GM18507 (cell line): ENCODE results near the gene H6PD.

Experiments used
- DNase-seq: peaks from one replicate; pipeline ENCODE4 v3.0.0; 2011; ENCODE audit warnings: low read depth; ENCODE audit not compliant: insufficient read length; ENCODE audit errors: extremely low spot score
- FAIRE-seq: peaks from 2 replicates; lab custom pipeline; 2011; peaks lifted over from hg19 to GRCh38; lab: Jason Lieb, UNC

The H6PD gene

DNA sequence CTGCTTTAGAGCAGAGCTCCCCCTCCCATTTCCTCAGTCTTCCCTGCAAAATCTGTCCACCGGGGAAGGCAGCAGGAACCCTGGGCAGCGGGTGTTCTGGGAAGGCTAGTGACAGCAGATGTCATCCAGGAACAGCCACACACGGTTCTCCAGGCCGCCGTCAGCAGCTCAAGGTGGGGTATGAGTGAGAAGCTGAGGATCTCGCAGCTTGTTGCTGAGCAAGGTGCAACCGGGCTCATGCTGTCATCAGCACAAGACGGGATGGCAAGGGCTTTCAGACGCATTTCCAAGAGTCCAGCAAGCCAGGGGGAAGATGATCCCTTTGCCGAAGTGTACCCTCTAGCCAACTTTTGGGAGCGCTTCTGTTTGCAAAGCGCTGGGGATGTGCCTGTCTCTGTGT is 35.1 kb downstream of the H6PD start:
- DNase-seq: no peak
- FAIRE-seq: no peak

- FAIRE-seq: no peak
These were observed 35.8 kb downstream of the H6PD start for GRCh38 chr1:9270290-9270883.

DNA sequence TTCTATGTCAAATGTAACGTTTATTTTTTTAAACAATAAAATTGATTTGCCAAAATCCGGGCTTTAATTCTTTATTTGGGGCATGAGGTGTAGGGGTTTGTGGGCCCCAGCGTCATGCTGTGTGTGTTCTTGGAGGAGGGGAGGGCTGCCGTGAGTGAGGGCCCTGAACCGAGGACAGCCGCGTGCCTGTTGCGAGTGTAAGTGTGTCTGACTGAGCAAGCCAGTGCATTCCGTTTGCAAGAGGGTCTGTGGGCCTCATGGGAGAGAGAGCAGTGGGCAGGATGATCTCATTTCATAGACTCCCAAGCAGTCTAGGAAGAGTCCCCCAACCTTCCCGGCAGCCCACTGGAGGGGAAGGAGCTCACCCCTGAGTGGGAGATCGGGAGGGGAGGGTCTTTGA is 36.7 kb downstream of the H6PD start:
- FAIRE-seq (no peak), DNase-seq (no peak)

More at GRCh38 chr1:9270290-9270883, 35.8 kb downstream of the H6PD start:
- DNase-seq: no peak

GRCh38 chr1:9271861-9272595 is 37.5 kb downstream of the H6PD start:
- no peak for FAIRE-seq
- no peak for DNase-seq

DNA sequence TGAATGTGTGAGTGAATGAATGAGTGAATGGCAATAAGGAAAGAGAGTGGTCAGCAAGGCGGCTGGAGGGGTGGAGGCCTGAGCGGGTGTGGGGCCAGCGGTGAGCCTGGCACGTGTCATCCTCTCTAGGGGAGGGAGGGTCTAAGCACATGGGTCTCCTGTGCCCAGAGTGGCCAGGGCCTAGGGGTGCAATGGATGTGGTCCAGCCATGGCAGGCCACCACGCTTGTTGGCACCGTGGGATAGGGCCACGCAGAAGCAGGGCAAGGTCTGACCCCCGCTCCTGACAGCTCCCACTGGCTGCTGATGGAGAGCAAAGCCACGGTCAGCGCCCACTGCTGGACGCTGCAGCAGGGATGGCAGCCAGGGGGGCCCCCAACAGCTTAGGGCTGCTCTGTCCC is 38.6 kb downstream of the H6PD start:
- DNase-seq (no peak), FAIRE-seq (no peak)

- FAIRE-seq (no peak), DNase-seq (no peak)
These were observed 40.6 kb downstream of the H6PD start for GRCh38 chr1:9275161-9275560.

- DNase-seq: peak; percentile 62
- peak; percentile 96 for FAIRE-seq
These were observed 41.0 kb downstream of the H6PD start for GRCh38 chr1:9275567-9276034.

DNA sequence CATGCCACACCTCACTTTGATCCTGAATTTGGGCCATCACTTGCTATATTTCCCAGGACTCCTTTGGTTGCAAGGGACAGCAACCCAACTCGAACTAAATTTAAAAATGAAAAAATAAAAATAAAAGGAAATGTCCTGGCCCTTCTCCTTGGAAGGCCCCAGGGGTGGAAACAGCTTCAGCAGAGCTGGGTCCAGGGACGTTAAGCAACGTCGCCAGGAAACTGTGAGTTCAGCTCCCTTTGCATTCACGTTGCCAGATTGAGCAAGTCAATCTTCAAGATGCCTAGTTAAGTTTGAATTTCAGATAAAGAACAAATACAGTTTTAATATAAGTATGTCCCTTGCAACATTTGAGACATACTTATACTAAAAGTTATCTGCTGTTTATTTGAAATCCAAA is 43.5 kb downstream of the H6PD start:
- DNase-seq: no peak

DNA sequence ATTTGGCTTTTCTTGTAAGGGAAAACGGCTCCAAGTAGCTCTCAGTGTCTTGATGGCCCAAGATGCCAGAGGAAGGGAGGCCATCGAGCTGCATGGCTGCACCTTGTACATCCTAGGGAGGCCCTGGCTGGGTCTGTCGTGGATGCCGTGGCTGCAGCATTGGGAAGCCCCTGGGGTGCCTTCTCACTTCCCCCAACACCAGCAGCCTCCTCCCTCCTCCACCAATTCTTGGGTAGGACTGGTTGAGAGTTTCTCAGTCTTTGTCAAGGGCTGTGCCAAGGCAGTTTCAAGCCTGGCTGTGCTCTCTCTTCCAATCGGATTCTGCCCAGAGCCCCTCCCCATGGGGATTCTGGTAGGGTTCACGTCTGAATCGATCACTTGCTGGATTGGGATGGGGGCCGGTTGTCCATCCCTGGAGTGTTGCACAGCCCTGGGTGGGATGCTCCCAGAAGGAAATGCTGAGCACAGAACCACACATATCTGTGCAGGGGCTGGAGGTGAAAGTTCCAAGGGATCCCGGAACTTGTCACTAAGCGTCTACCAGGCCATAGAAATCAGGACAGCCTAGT is 44.1 kb downstream of the H6PD start:
- DNase-seq (no peak), FAIRE-seq (no peak)

More for the DNA sequence above, 43.5 kb downstream of the H6PD start:
- FAIRE-seq: peak; percentile 5

- FAIRE-seq: no peak
- DNase-seq: no peak
These were observed 44.7 kb downstream of the H6PD start for GRCh38 chr1:9279172-9279840.

- no peak for FAIRE-seq
- no peak for DNase-seq
These were observed 45.7 kb downstream of the H6PD start for GRCh38 chr1:9280015-9280860.

GRCh38 chr1:9281071-9281827 is 46.7 kb downstream of the H6PD start:
- DNase-seq (no peak), FAIRE-seq (no peak)

- FAIRE-seq: no peak
- no peak for DNase-seq
These were observed 47.5 kb downstream of the H6PD start for GRCh38 chr1:9281908-9282695.

DNA sequence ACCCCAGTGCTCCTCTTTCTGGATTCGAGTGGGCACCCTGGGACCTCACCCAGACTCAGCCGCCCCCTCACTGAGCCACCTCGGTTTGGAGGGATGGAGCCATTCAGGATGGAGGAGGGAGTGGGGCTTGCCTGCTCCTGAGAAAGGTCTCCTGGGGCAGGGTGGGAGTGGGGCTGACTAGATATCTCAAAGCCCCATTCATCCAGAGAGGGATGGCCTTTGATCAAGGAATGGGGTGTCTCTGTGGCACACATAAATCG is 48.1 kb downstream of the H6PD start:
- DNase-seq: no peak
- FAIRE-seq: no peak

GRCh38 chr1:9284061-9284460 is 49.5 kb downstream of the H6PD start:
- no peak for FAIRE-seq

DNA sequence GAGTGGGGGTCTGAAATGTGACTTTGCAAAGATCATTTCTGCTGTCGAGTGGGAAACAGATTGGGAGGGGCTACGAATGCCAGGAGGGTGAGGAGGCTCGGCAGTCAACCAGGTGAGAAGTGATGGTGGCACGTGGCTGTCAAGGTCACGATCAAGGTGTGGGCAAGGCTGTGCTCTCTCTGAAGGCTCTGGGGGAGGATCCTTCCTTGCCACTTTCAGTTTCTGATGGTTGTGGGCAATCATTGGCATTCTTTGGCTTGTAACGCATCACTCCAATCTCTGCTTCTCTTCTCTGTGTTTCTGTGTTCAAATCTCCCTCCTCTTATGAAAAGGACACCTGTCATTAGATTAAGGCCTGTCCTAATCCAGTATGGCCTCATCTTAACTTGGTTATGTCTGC is 52.0 kb downstream of the H6PD start:
- FAIRE-seq (no peak), DNase-seq (no peak)

More at GRCh38 chr1:9284061-9284460, 49.5 kb downstream of the H6PD start:
- no peak for DNase-seq

DNA sequence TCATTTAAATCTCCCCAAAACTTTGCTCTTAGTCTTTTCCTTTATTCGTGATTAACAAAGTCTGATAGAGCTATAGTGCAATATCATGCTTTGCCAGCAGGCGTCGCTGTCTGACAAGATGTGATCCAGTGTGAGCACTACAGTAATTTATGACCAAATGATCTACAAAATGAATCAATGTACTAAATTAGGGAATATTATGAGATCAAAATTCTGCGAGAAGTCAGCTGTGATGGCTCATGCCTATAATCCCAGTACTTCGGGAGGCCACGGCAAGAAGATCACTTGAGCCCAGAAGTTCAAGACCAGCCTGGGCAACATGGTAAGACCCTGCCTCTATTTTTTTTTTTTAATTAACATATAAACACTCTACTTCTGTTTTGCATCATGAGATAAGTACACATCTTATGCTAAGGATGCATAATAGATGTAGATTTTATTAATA is 54.5 kb downstream of the H6PD start:
- FAIRE-seq (peak; percentile 76), DNase-seq (no peak)
